NCI-H1417 treated with DMSO at 0.1 percent for 48 hours (cell line): ENCODE measurements around the gene MYO7A.

Source experiments
- DNase-seq: peaks from one replicate; lab custom pipeline; 2025; lab: John Stamatoyannopoulos, UW

MYO7A gene

DNA sequence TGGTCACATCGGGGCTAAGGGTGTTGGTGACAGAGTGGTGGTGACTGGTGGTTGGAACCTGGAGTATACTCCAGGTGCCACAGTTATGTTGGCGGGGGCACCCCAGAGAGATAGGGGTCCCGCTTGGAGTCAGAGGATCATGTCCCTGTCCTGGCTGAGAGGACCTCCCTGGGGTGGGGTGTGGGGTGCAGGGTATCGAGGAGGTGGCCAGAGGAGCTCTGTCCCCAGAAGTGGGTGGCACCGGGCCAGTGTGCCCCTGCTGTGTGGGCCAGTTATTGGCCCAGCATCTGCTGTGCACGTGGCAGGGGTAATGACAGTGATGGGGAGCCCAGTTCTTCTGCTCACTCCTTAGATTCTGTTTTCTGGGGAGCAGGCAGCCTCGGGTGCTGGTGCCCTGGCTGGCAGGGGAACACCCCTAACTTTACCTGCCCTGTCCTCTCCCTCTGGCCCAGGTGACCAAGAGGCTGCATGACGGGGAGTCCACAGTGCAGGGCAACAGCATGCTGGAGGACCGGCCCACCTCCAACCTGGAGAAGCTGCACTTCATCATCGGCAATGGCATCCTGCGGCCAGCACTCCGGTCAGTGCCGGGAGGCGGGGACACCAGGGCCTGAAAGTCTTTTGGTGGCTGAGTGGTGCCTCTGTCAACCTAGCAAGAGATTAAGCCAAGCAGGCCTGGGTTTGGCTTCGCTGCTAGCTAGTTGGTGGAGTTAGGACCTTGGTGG, 56.3 kb downstream of the MYO7A start:
- DNase-seq: no peak

DNA sequence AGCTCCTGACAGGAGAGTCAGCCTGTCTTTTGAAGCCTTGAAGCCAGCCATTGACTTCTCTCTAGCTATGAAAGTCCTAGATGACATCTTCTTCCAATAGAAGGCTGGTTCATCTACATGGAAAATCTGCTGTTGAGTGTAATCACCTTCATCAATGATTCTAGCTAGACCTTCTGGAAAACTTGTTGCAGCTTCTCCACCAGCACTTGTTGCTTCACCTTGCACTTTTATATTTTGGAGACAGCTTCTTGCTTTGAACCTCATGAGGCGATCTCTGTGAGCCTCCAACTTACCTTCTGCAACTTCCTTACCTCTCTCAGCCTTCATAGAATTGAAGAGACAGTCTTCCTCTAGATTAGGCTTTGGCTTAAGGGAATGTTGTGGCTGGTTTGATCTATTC, 58.3 kb downstream of the MYO7A start:
- DNase-seq: no peak

DNA sequence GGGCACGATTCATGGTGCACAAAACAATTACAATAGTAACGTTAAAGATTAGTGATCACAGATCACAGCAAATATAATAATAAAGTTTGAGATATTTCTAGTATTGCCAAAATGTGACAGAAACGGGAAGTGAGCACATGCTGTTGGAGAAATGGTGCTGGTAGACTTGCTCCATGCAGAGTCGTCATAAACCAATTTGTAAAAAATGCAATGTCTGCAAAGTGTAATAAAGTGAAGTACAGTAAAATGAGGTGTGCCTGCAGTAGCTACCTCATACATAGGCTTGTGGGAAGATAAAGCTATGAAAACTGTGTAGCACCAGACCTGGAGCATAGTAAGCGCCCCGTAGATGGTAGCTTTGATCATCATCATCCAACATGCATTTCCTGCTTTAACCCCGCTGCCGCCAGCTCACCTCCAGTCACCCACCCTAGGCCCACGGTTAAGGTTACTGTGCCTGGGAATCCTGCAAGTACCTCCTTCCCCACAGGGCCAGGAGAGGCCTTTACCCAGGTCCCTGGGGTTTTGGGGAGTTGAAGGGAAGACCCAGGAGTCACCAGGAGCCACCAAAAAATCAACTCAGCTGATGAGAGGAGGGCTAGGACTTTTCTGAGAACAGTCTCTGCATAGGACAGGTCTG, 59.2 kb downstream of the MYO7A start:
- DNase-seq: no peak

DNA sequence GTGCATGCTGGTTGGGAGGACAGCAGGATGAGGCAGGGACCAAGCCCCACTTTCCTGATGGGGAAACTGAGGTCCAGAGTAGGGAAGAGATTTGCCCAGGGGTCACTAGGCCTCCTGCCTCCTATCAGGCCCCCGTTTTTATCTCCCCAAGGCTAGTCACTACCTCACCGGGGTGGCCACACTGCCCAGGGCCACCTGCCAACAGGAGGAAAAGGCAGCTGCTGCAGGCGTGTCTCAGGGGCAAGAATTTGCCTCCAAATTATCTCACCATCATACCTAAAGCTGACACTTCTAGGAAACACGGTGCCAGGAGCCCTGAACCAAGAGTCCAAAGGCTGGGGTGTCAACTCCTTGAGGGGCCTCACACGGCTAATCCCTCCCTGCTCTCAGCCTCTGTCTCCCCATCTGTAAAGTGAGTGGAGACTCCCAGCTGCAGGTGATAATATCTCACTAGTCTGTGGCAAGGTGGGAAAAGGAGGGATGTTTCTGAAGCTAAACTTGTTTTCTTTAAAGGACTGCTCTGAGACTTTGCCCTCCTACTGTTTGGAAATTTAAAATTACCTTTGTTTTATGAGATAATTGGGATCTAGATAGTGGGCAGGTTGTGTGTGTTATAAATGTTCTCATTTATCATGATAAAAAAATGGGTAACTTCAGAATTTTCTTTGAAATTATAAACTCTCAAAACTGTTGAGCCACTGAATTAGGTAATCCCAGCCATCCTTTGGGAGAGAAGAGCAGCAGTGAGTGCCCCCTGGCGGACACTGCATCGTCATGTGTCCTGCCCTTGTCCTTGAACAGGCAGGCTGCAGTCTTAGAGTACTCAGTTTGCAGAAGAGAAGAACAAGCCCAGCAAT, 60.0 kb downstream of the MYO7A start:
- DNase-seq: peak; percentile 53

DNA sequence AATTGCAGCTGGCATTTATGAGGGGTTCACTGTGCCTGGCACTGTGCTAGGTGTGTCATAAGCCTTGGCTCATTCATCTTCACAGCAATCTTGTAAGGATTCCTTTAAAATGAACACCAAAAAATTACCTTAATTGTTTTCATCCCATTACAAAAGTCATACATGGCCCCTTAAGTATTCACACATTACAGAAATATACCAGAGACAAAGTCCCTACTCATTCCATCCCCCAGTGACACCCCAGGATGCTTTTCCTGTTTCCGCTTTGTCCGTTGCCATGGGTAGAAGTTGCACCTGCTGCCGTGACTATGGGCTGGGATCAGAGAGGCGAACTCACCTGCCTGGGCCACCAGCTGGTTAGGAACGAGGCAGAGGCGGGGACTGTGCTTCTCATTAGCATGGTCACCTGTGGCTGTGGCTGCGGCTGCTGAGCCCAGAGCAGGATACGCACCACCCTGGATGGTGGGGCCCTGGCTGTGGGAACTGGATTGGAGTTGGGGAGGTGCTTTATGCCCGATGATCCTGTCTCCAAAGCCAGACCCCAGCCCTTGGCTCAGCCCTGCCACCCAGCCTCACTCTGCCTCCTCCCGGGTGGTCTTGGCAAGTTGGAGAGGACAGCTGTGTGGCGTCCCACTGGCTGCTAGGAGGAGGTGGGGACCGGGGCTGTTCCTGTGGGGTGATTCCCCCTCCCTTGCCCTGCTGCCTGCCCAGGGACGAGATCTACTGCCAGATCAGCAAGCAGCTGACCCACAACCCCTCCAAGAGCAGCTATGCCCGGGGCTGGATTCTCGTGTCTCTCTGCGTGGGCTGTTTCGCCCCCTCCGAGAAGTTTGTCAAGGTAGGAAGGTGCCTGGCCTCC, 60.8 kb downstream of the MYO7A start:
- peak; percentile 53 for DNase-seq

DNA sequence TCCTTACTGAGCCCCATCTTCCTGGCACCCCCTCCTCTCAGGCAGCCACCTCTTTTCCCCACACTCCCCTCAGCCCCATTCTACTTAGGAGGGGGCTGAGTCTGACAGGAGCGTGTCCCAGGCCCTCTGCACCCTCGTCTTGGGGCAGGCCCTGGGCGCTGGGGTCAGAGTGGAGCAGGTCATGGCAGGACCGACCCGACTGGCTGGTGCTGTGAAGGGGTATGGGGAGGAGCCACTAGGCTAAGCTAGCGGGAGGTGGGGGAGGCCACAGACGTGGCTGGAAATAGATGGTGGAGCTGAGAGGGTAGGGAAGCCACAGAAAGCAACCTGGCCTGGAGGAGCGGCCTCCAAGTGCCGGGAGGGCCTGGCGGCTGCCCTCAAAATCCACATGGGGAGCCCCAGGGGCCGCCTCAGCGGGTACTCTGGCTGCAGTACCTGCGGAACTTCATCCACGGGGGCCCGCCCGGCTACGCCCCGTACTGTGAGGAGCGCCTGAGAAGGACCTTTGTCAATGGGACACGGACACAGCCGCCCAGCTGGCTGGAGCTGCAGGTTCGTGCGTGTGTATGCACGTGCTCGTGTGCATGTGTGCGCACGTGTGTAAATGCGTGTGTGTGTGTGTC, 61.7 kb downstream of the MYO7A start:
- DNase-seq: no peak

DNA sequence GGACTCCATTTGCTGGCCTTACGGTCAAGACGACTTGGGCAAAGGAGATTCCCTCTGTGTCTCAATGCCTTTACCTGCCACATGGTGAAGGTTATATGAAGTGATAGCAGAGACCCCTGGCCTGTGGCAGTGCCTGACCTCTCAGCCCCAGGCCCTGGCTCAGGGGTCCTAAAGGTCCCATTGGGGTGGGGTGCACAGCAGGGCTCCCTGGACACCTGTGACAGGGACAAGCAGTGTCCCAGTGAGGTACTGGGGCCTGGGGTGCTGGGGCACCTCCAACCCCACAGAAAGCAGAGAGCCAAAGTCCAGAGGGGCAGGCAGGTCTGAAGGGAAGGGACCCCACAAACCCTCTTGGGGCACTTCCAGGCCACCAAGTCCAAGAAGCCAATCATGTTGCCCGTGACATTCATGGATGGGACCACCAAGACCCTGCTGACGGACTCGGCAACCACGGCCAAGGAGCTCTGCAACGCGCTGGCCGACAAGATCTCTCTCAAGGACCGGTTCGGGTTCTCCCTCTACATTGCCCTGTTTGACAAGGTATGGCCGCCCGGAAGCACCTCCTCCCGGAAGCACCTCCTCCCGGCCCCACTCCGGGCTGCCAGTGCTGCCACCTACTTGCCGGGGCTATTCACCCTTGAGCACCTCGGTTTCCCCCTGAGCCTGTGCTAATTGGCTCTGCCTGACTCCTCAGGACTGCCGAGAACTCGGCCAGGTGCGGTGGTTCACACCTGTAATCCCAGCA, 62.5 kb downstream of the MYO7A start:
- no peak for DNase-seq

DNA sequence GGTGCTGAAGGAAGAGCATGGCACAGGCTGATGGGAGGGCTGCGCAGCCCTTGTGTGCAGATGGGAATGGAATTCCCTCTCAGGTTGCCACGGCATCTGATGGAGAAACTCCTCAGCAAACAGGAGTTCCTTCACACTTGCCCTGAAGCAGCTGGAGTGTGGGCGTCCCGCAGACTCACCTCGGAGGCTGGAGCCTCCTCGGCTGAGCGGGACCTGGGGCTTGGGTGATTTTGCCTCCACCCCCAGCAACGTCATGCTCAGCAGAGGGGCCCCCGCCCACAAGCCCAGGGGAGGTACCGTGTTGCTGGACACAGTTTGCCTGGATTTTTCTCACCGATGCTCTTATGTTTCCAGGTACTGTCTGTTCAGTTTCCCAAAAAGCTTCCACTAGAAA, 63.4 kb downstream of the MYO7A start:
- DNase-seq: no peak

DNA sequence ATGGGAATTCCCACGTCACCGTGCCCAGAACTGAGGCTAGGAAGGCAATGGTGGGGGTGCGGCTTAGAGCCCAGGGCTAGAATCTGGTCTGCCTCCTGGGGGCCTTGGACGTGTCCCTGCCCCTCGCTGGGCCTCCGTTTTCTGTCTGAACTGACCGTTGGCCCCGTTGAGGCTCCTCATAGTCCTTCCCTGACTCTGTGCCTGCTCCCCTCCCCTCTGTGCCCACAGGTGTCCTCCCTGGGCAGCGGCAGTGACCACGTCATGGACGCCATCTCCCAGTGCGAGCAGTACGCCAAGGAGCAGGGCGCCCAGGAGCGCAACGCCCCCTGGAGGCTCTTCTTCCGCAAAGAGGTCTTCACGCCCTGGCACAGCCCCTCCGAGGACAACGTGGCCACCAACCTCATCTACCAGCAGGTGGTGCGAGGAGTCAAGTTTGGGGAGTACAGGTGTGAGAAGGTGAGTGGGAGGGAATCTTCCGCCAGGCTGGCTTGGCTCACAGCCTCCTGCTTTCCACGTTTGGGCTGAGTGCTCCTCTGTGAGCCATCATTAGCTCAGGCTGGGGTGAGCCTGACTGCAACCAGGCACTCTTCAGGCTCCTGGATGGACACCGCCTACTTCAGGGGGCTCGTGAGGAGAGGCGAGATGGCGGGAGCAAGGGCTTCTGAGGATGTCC, 63.9 kb downstream of the MYO7A start:
- no peak for DNase-seq

DNA sequence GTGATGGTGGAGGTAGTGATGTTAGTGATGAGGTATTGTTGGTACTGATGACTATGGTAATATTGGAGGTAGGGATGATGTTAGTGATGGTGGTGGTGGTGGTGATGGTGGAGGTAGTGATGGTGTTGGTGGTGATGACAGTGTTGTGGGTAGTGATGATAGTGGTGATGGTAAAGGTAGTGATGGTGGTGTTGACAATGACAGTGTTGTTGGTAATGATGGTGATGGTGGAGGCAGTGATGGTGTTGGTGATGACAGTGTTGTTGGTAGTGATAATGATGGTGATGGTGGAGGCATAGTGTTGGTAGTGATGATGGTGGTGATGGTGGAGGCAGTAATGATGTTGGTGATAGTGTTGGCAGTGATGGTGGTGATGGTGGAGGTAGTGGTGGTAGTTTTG, 65.1 kb downstream of the MYO7A start:
- DNase-seq: no peak

DNA sequence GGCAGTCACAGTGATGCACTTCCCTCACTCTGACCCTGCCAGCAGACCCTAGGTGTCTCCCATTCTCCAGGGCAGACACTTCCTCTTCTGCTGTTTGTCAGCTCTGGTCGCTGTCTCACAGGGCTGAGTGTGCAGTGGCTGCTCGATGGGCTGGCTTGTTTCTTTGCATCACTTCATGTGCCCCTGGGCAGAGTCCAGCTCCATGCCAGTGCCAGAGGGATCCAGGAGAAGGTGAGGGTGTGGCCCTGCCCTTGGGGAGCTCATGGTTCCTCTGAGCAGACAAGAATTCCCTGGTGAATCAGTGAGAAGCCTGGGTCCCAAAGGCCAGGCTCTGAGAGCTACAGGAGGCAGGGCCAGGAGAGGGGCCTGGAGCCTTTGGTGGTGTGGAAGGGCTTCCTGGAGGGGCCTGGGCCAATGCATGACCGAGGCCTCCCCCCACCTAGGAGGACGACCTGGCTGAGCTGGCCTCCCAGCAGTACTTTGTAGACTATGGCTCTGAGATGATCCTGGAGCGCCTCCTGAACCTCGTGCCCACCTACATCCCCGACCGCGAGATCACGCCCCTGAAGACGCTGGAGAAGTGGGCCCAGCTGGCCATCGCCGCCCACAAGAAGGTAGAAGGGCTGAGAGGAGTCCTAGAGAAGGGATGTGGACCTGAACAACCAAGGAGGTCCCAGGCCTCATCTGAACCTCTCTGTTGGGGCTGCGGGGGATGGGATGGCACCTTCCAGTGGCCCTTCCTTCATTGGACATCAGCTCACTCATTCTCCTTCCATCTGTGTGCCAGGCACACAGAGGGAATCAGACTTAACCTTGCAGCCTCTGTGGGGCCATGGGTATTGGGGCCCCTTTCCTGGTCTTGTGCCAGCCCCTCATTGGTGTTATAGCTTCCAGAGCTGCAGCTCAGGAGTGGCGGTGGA, 66.1 kb downstream of the MYO7A start:
- no peak for DNase-seq

DNA sequence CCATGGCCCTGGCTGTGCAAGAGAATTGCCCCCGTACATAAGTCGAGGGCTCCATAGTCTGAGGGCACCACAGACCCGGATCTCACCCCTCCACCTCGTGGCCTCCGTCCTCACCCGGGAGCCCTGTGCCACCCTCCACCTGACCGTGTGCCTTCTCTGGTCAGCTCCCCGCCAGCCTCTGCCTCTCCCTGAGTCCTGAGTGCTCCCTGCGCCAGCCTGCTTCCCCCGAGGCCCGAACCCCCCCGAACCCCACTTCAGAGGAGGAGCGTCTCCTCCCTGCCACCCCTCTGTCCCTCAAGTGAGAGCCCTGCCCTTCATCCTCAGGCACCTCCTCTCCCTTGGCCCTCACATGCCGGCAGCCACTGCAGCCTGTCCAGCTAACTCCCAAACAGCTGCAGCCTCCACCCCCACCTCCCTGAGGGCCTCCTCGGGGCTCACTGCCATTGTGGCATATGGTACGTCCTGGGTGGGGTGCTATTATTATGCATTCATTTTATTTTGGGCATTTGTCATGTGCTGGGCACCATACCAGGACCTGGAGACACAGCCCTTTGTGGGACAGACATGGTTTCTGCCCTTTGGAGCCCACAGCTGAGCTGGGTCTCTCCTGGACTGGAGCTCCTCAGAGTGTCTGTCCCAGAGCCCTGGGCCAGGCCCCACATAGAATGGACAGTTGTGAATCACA, 67.2 kb downstream of the MYO7A start:
- no peak for DNase-seq

DNA sequence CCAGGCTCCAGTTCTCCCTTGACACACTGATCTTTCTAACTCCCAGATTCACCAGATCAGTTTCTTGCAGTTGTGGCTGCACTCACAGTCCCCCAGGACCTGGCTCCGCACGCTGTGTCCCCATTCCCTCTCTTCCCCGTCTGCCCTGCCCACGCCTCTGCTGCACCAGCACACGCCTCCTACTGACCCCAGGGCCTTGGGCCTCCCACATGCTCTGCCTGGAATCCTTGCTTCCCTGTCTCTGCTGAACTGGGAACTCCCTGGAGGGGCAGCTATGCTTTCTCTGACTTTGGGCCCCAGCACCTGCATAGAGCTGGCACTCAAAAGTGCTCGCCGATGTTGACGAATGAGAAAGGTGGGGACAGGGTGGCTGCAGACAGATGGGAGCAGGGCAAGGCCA, 68.9 kb downstream of the MYO7A start:
- no peak for DNase-seq

DNA sequence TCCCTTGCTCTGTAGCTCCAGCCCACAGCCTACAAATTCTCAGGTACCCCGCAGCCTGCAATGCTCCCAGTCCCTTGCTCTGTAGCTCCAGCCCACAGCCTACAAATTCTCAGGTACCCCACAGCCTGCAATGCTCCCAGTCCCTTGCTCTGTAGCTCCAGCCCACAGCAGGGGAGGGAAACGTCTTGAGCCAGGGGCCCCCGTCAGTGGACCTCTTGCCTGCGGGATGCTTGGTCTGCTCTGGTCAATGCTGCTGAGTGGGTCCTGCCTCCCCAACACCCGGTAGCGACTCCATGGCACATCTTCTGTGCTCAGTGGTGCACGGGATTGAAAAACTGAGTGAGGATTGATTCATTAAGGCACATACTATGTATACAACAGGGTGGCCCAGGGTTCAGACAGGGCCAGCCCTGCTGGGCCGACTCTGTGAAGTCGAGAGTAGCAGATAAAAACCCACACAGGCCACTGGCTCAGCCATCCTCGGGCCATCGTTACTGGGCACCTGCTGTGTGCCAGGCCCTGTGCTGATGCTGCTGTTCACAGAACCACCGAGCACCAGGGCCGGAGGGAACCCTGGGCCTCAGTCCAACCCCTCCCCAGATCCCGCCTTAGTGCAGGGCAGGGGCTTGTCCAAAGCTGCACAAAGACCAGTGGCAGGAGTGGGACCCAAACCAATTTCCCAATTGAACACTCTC, 69.7 kb downstream of the MYO7A start:
- DNase-seq: no peak

DNA sequence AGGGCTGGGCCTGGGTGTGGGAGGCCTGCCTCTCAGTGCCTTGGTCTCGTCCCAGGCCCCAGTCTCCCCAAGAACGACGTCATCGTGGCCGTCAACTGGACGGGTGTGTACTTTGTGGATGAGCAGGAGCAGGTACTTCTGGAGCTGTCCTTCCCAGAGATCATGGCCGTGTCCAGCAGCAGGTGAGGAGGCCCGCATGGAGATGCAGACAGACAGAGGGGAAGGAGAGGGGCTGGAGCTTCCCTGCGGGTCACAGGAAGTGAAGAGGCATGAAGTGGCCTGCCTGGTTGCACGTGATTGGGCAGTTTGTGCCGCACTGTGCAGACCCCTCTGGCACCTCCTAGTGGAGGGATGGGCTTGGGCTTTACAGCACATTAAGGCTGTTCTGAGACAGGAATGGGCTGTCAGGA, 70.4 kb downstream of the MYO7A start:
- DNase-seq: no peak

DNA sequence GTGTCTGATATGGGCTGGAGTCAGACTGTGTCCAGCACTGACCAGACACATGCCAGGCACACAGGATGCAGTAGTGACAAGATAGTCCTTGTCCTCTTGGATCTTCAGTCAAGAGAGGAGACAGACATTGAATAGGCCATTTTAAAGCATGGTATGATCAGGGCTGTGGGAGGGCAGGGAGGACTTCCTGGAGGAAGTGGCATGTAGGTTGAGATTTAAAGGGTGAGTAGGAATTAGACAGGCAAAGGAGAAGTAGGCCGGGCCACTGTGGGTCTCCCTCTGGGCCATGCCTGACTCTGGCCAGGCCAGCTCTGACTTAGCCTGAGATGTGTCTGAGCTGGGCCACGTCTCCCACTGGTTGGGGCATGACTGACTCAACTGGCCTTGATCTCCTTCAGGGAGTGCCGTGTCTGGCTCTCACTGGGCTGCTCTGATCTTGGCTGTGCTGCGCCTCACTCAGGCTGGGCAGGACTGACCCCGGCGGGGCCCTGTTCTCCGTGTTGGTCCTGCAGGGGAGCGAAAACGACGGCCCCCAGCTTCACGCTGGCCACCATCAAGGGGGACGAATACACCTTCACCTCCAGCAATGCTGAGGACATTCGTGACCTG, 71.2 kb downstream of the MYO7A start:
- DNase-seq: no peak
